GM18526 (cell line): ENCODE data around the gene MT1HL1.

Experiments
- POLR2A ChIP-seq: IDR thresholded peaks from 3 replicates; pipeline ENCODE4 v1.6.1; 2011; ENCODE audit not compliant: insufficient read length; ENCODE audit errors: extremely low read depth

Gene MT1HL1

DNA sequence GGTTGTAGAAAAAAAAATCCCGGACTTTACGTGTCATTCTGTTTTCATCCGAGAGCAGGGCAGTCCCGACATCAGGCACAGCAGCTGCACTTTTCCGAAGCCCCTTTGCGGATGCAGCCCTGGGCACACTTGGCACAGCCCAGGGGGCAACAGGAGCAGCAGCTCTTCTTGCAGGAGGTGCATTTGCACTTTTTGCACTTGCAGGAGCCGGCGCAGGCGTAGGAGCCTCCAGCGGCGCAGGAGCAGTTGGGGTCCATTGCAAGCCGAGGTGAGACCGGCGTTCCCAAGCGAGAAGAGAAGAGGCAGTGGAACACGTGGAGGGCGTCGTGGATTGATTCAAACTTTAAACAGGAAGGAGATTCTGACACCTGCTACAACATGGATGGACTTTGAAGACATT is at the start of gene MT1HL1:
Gene MT1HL1, minus strand, starts transcription at position 326 of the 400 bp plus-strand sequence. Its CDS starts 69 bp downstream, at position 257.
- TF ChIP-seq POLR2A, result no peak

DNA sequence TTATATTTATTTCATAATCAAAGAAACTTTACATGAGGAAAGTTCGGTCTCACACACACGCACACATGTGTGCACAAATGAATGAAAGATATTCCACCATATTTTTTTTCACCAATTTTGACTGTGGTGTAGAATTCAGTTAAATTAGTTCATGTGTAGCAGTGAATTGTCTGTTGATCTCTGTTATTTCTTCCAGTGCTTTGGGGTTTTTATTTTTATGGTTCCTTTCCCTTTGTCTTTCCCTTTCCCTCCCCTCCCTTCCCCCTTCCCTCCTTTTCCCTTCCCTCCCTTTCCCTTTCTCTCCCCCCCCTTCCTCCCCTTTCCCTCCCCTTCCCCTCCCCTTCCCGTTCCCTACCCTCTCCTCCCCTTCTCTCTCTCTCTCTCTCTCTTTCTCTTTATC is 46.7 kb upstream of the MT1HL1 start:
- TF ChIP-seq POLR2A, result no peak

DNA sequence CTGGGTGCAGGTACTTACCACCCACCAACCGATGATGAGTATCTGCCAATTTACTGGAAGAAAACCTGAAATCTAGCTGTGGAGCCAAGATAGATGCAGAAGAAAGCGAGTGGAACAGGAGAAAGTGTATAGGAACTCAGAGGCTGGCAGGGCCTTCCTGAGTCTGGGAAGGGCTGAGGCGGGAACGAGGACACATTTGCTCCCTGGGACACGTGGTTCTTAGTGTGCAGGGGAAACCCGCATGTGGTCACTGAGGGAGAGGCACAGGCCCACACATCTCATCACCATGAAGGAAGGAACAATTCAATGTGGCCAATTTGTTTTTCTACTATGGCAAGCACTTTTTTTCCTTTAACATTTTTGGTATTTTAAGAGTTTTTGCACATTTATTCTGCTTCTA is 45.9 kb upstream of the MT1HL1 start:
- TF ChIP-seq POLR2A, result no peak

DNA sequence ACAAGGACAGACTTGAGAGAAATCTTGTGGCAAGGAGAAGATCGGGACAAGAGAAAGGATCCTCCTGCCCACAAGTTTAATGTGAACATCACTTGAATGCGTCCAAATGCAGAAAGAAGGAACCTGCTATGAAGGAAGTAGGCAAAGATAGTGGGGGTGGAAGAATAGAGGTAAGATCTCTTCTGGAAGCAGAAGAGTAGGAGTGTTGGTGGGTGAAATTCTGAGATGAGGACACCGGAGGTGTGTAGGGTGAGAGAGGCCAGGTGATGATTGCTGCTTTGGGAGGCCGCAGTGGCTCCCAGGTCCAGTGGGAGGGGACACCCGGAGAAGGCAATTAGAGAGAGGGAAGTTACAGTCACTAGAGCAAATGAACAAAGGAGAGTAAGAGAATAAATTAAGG is 44.6 kb upstream of the MT1HL1 start:
- TF ChIP-seq POLR2A, result no peak

DNA sequence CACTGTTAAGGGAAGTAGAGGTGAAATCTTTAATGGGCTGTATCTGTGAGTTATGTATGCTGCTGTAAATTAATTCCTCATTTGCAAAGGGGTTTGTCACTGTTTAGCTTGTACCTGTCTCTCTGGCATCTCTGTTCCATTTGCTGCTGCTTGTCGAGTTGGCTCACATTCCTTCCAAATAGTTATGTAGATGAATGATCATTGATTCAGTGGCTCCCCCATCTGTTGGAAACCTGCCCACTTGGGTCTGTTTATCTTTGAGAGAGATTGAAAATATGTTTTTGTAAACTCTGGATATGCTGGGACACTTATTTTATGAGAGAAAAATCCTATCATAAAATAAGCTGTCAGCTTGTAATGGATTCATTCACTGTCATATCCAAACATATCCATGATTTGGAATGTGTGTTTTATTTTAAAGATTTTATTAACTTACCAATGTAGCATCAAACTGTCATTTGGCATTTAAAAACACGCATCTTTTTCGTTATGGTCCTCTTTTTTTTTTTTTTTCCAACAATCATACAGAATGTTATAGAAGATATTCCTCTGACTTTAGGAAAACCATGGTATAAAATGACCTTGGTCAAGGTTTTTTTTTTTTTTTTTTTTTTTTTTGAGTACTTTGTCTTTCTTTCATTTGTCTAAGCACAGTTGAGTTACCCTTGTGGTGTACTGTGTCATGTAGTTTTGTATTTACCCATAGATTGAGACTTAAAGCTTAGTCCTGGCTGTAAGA is 41.2 kb upstream of the MT1HL1 start:
- no peak for TF ChIP-seq POLR2A

DNA sequence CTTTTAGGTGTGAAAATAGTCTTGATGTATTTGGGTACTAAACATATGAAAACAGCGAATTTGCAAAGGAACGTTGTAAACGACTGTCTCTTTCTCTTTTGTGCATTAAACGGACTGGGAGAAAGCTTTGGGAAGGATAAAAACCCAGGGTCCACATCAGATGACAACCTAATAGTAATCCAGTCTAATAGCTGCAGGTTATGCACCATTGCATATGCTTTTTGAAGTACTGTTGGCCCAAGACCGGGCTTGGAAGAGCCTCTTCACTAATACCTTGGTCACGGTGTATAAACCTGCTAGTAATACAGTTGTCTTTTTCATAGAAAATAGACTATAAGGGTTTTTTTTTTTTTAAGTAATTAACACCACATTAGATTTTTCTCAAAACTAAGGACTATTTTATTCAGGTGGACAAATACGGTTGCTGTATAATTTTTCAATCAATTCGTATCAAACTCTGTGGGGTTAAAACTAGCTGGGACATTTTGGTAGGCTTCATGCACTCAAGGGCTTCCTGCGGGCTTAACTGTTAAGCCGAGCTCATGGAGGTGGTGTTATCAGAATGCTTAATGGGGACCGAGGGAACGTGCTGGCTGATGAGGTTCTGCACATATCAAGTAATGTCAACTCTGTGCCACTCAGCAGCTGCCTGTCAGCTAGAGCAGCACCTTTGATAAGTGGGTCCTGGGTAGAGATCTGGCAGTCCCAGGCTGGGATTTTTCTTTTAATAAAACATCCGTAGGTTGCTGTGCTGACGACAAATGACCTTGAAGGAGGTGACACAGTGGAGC is 39.8 kb upstream of the MT1HL1 start:
- TF ChIP-seq POLR2A, result no peak

DNA sequence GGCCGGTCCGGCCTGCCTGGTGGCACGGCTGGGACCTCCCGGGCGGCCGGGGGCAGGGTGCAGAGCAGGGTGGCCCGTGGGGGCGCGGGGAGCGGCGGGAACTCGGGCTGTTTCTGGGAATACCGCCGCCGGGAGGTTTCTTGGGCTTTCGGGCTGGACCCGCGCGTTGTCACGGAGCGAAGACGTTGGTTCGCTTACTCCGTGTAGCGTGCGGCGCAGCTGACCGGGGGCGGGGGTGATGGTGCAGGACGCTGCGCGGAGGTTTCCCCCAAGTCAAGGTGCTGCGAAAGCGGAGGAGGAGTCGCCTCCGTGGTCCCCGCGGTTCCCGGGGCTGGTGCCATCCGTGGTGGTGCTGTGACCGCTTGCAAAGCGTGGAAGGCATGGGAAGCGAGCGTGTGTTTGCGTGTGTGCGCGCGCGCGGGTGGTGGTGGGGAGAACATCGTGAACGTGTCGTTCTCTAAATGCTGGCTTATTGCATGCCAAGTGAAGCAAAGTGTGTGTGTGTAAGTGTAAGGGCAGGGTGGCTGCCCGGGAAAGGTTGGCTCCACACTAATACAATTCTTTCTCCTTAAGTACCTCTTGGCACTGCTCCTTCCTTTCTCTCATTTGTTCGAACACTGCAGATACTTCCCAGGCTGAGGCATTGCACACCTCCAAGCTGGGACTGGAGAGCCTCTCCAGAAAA is 38.8 kb upstream of the MT1HL1 start:
- no peak for TF ChIP-seq POLR2A

DNA sequence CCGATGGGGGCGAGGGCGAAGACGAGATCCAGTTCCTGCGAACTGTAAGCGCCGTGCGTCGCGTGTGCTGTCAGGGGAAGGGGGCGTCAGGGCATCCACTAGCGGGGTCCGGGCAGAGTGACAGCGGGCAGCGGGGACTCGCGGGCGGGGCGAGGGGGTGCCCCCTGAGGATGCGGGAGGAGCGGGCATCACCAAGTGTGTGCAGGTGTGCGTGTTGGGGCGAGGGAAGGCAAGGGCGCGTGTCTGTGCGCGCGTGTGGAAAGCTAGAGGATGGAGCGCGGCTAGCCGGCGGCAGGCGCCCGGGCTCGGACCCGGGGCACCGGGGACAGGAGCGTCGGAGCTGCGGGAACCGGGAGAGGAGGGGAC is 38.3 kb upstream of the MT1HL1 start:
- no peak for TF ChIP-seq POLR2A

GRCh38 chr1:237041795-237042525 is 37.7 kb upstream of the MT1HL1 start, which contains the start of gene RYR2:
Gene RYR2, plus strand, starts transcription at chr1:237042184. Its CDS starts 338 bp downstream, at chr1:237042522.
- TF ChIP-seq POLR2A, result no peak

GRCh38 chr1:237041461-237041794 is 37.2 kb upstream of the MT1HL1 start:
- TF ChIP-seq POLR2A, result no peak

- TF ChIP-seq POLR2A, result no peak
Measured at GRCh38 chr1:237040823-237041222, 36.6 kb upstream of the MT1HL1 start.

- no peak for TF ChIP-seq POLR2A
Measured at GRCh38 chr1:237038211-237038610, 34.0 kb upstream of the MT1HL1 start.

GRCh38 chr1:237035759-237036158 is 31.5 kb upstream of the MT1HL1 start:
- no peak for TF ChIP-seq POLR2A

GRCh38 chr1:237033804-237034203 is 29.6 kb upstream of the MT1HL1 start:
- no peak for TF ChIP-seq POLR2A

- no peak for TF ChIP-seq POLR2A
Measured at GRCh38 chr1:237033061-237033460, 28.8 kb upstream of the MT1HL1 start.
